Measurements from ENCODE around the gene WASHC2C.
"Not testable (repeated sequence)": the region's sequence is repeated elsewhere in the genome, so short reads cannot be mapped to it uniquely, and the experiment has no call there.

GRCh38 chr10:45752210-45752609, 25.1 kb downstream of the WASHC2C start:
- TF ChIP-seq EZH2 (IDR thresholded peaks at IDR 0.05); EZH2phosphoT487 (IDR thresholded peaks at IDR 0.05; ENCODE audit: borderline replicate concordance); CTCF (IDR thresholded peaks at IDR 0.05 in 2 of 3, conservative IDR thresholded peaks at IDR 0.05 in 1 of 3; ENCODE audit: borderline replicate concordance in 1 of 3, insufficient read depth in 1 of 3, low read depth in 2 of 3, low read length in 2 of 3); EGR1 (IDR thresholded peaks at IDR 0.05; ENCODE audit: low read depth); REST (IDR thresholded peaks at IDR 0.05; ENCODE audit: low read depth); POLR2A (IDR thresholded peaks at IDR 0.05; ENCODE audit: borderline replicate concordance, extremely low read depth, insufficient read depth, insufficient read length); SIN3A (IDR thresholded peaks at IDR 0.05; ENCODE audit: low read depth); SRF (IDR thresholded peaks at IDR 0.05; ENCODE audit: low read depth); YY1 (IDR thresholded peaks at IDR 0.05; ENCODE audit: extremely low read depth, insufficient replicate concordance, low read depth, low read length); FOSL1 (IDR thresholded peaks at IDR 0.05; ENCODE audit: low read depth); CEBPB (IDR thresholded peaks at IDR 0.05; ENCODE audit: low read depth); SP1 (IDR thresholded peaks at IDR 0.05; ENCODE audit: low read depth); ZNF274 (IDR thresholded peaks at IDR 0.05; ENCODE audit: low read depth, low read length); MAX (IDR thresholded peaks at IDR 0.05): not testable (repeated sequence)

Data from HCT116 (cell line).